Astrocyte (in vitro differentiated cells and primary cell): ENCODE measurements around the gene THADA. TPM values are rescaled to one million over a fixed set of nuclear protein-coding genes. Genes with fewer than 3 reads are reported as not detected.

Experiments used
- DNase-seq: peaks from one replicate; pipeline ENCODE4 v3.0.0-alpha.2; 2010; ENCODE audit warnings: low read depth
- FAIRE-seq: peaks from 2 replicates; lab custom pipeline; 2011; peaks lifted over from hg19 to GRCh38; lab: Jason Lieb, UNC
- H2AFZ ChIP-seq: 2 replicates; pipeline ENCODE4 v1.6.0; 2012; ENCODE audit warnings: low read depth, low read length, inconsistent platforms
- H3K27ac ChIP-seq: 2 replicates; pipeline ENCODE4 v1.5.1; 2011; ENCODE audit warnings: low read depth, low read length, inconsistent platforms
- H3K27me3 ChIP-seq: 2 replicates; pipeline ENCODE4 v1.6.0; 2011; ENCODE audit warnings: low read length, inconsistent platforms; ENCODE audit not compliant: insufficient read depth
- H3K36me3 ChIP-seq: 2 replicates; pipeline ENCODE4 v1.5.1; 2011; ENCODE audit warnings: low read length, inconsistent platforms; ENCODE audit not compliant: insufficient read depth
- H3K4me1 ChIP-seq: 2 replicates; pipeline ENCODE4 v1.5.1; 2011; ENCODE audit warnings: low read length, inconsistent platforms; ENCODE audit not compliant: insufficient read depth
- H3K4me2 ChIP-seq: 2 replicates; pipeline ENCODE4 v1.6.0; 2012; ENCODE audit warnings: low read length, inconsistent platforms
- H3K4me3 ChIP-seq: 2 replicates; pipeline ENCODE4 v1.5.1; 2011; ENCODE audit warnings: low read depth, mild to moderate bottlenecking, low read length, inconsistent platforms; ENCODE audit not compliant: insufficient read depth
- H3K79me2 ChIP-seq: 2 replicates; pipeline ENCODE4 v1.6.0; 2012; ENCODE audit warnings: mild to moderate bottlenecking, low read length, inconsistent platforms; ENCODE audit not compliant: insufficient read depth
- H3K9ac ChIP-seq: 2 replicates; pipeline ENCODE4 v1.6.0; 2012; ENCODE audit warnings: mild to moderate bottlenecking, low read length, inconsistent platforms
- H3K9me3 ChIP-seq: 2 replicates; pipeline ENCODE4 v1.5.1; 2012; ENCODE audit warnings: low read depth, mild to moderate bottlenecking, low read length, inconsistent platforms; ENCODE audit not compliant: insufficient read depth
- H4K20me1 ChIP-seq: 2 replicates; pipeline ENCODE4 v1.6.0; 2012; ENCODE audit warnings: low read length, inconsistent platforms; ENCODE audit not compliant: insufficient read depth
- H3K27ac Mint-ChIP-seq: one replicate; pipeline ENCODE4 v1.8.0; 2021; ENCODE audit warnings: mild to moderate bottlenecking, mixed read lengths; ENCODE audit not compliant: unreplicated experiment
- H3K27me3 Mint-ChIP-seq: one replicate; pipeline ENCODE4 v1.8.0; 2021; ENCODE audit warnings: low read depth, mixed read lengths; ENCODE audit not compliant: unreplicated experiment
- H3K36me3 Mint-ChIP-seq: one replicate; pipeline ENCODE4 v1.8.0; 2021; ENCODE audit warnings: low read depth, mixed read lengths; ENCODE audit not compliant: unreplicated experiment
- H3K4me1 Mint-ChIP-seq: one replicate; pipeline ENCODE4 v1.8.0; 2021; ENCODE audit warnings: low read depth, mixed read lengths; ENCODE audit not compliant: unreplicated experiment
- H3K4me3 Mint-ChIP-seq: one replicate; pipeline ENCODE4 v1.8.0; 2021; ENCODE audit warnings: mild to moderate bottlenecking, moderate library complexity, mixed read lengths; ENCODE audit not compliant: unreplicated experiment
- H3K9me3 Mint-ChIP-seq: one replicate; pipeline ENCODE4 v1.8.0; 2021; ENCODE audit warnings: mild to moderate bottlenecking, mixed read lengths; ENCODE audit not compliant: unreplicated experiment
- EZH2 ChIP-seq: IDR thresholded peaks from 2 replicates; pipeline ENCODE4 v1.6.1; 2012; ENCODE audit warnings: mild to moderate bottlenecking, low read length, inconsistent platforms; ENCODE audit not compliant: insufficient read depth
- total RNA-seq: library from RNA; stranded (reverse); gene quantifications from 2 replicates; pipeline ENCODE4 v1.2.1, GENCODE V29; 2021
- TF ChIP-seq, protein P1 (sequence below): IDR thresholded peaks from 2 replicates; pipeline ENCODE4 v1.5.1; 2011; ENCODE audit warnings: low read depth, mild to moderate bottlenecking, inconsistent platforms, low read length, moderate library complexity; ENCODE audit not compliant: insufficient read depth

THADA gene
- total RNA-seq, 1 donor from 2014 or later: 16.2 TPM

DNA sequence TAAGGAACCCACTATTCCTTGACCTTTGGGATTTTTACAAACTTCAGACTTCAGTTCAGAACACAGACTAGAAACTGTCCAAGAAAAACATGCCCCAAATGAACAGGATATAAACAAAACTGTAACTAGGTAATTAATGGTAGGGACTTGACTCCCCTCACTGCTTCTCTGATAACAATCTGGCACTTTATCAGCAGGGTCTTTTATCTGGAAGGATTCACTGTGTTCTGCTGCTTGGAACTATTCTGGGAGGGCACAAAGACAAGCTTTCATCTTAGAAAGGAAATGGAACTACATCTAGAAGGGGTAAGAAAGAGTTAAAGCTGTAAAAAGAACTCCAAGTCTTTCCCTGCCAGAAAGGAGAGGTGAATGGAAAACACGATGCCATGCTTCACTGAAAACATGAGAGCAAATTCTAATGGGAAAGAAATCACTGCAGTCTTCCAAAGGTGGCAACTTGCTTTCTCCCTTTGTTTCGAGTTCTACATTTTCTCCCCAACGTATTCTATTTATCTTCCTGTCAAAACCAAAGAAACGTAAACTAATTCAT is 181.2 kb downstream of the THADA start:
- H3K9me3 Mint-ChIP-seq: no peaks in the 10 kb centered on the region
- no peaks in the 10 kb centered on the region for H3K27me3 Mint-ChIP-seq
- Histone ChIP-seq H3K27ac (no peak overlapping the region), H3K36me3 (no peaks in the 10 kb centered on the region), H3K79me2 (no peaks in the 10 kb centered on the region), H3K4me2 (no peak overlapping the region), H3K27me3 (no peaks in the 10 kb centered on the region), H2AFZ (no peak overlapping the region), H3K4me3 (no peak overlapping the region), H3K4me1 (peaks cover 10% of the 10 kb centered on the region), H3K9ac (no peak overlapping the region), H3K9me3 (no peaks in the 10 kb centered on the region), H4K20me1 (no peaks in the 10 kb centered on the region)
- H3K36me3 Mint-ChIP-seq: peaks cover 4% of the 10 kb centered on the region
- TF ChIP-seq, protein P1, sequence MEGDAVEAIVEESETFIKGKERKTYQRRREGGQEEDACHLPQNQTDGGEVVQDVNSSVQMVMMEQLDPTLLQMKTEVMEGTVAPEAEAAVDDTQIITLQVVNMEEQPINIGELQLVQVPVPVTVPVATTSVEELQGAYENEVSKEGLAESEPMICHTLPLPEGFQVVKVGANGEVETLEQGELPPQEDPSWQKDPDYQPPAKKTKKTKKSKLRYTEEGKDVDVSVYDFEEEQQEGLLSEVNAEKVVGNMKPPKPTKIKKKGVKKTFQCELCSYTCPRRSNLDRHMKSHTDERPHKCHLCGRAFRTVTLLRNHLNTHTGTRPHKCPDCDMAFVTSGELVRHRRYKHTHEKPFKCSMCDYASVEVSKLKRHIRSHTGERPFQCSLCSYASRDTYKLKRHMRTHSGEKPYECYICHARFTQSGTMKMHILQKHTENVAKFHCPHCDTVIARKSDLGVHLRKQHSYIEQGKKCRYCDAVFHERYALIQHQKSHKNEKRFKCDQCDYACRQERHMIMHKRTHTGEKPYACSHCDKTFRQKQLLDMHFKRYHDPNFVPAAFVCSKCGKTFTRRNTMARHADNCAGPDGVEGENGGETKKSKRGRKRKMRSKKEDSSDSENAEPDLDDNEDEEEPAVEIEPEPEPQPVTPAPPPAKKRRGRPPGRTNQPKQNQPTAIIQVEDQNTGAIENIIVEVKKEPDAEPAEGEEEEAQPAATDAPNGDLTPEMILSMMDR: no peak
- TF ChIP-seq EZH2: no peak
- H3K27ac Mint-ChIP-seq: no peak overlapping the region
- H3K4me1 Mint-ChIP-seq: peaks cover 6% of the 10 kb centered on the region
- FAIRE-seq: no peak
- DNase-seq: no peak
- H3K4me3 Mint-ChIP-seq: no peak overlapping the region

DNA sequence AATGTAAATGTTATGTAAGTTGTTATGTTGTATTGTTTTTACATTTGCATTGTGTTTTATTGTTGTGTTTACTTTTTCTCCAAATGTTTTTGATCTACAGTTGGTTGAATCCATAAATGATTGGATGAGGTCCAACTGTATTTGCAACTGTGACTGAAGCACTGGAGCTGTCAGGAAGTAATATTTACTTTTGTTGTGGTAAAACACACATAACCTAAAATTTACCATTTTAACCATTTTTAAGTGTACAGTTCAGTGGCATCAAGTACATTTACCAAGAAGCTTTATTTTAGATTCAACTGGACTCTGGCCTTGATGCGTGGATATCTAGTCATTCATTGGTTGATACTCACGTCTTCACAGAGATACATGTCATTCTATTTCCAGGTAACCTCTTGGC is 181.8 kb downstream of the THADA start:
- Histone ChIP-seq H3K36me3 (no peaks in the 10 kb centered on the region), H3K27ac (no peak overlapping the region), H3K9ac (no peak overlapping the region), H3K9me3 (no peaks in the 10 kb centered on the region), H3K4me1 (peaks cover 10% of the 10 kb centered on the region), H4K20me1 (no peaks in the 10 kb centered on the region), H3K4me2 (no peak overlapping the region), H3K27me3 (no peaks in the 10 kb centered on the region), H2AFZ (no peak overlapping the region), H3K79me2 (no peaks in the 10 kb centered on the region), H3K4me3 (no peak overlapping the region)
- Mint-ChIP-seq H3K4me1 (peaks cover 6% of the 10 kb centered on the region), H3K9me3 (no peaks in the 10 kb centered on the region), H3K27me3 (no peaks in the 10 kb centered on the region), H3K27ac (no peak overlapping the region), H3K4me3 (no peak overlapping the region), H3K36me3 (peaks cover 1% of the 10 kb centered on the region)
- DNase-seq (no peak), FAIRE-seq (no peak)
- TF ChIP-seq, protein P1: no peak
- TF ChIP-seq EZH2: no peak

DNA sequence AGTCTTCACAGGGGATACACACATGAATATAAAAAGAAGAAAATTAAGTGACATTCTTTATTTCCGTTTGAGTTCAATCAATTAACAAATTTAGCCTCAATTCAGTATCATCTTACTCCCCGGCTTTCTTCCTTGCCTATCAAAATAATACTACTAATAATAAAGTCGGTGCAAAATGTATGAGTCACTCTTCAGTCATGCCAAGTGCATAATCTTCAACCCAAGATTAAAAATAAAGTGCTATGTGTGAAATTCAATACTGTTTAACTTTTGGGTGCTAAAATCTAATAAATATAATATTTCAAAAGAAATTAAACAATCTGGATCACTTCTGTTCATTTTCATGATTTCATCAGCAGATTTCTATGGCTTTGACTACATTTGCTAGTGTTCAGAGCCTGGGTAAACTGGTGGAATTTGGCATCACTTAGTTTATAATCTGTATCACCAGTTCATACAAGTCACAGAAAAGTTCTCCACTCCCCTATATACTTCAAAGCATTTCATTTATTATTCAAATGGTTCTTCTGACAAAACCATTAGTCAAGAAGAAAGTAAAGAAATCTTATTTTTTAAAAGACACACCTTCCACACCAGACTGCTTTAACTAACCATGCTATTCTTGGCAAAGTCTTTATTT is 183.6 kb downstream of the THADA start:
- no peak overlapping the region for H3K9ac ChIP-seq
- Mint-ChIP-seq H3K27ac (no peak overlapping the region), H3K4me3 (no peak overlapping the region), H3K36me3 (no peaks in the 10 kb centered on the region), H3K27me3 (no peaks in the 10 kb centered on the region), H3K4me1 (peaks cover 6% of the 10 kb centered on the region), H3K9me3 (no peaks in the 10 kb centered on the region)
- peaks cover 10% of the 10 kb centered on the region for H3K4me1 ChIP-seq
- no peaks in the 10 kb centered on the region for H3K79me2 ChIP-seq
- H3K27me3 ChIP-seq: no peaks in the 10 kb centered on the region
- FAIRE-seq (peak; percentile 69), DNase-seq (peak; percentile 51)
- H3K27ac ChIP-seq: no peak overlapping the region
- H4K20me1 ChIP-seq: no peaks in the 10 kb centered on the region
- H3K9me3 ChIP-seq: no peaks in the 10 kb centered on the region
- no peak for TF ChIP-seq EZH2
- TF ChIP-seq, protein P1: no peak
- no peak overlapping the region for H3K4me3 ChIP-seq
- H2AFZ ChIP-seq: no peak overlapping the region
- H3K36me3 ChIP-seq: no peaks in the 10 kb centered on the region
- peak overlapping the region; percentile 20 for H3K4me2 ChIP-seq
